HG02943 (cell line): ENCODE results near the gene LUZP1.
"Not testable (repeated sequence)": the region's sequence is repeated elsewhere in the genome, so short reads cannot be mapped to it uniquely, and the experiment has no call there.

Experiments used
- ATAC-seq: cut with Tn5 transposase; IDR thresholded peaks from one replicate; pipeline ENCODE4 v1.9.1; 2021; ENCODE audit warnings: mild to moderate bottlenecking, low read depth, moderate library complexity; ENCODE audit not compliant: unreplicated experiment

LUZP1 gene

DNA sequence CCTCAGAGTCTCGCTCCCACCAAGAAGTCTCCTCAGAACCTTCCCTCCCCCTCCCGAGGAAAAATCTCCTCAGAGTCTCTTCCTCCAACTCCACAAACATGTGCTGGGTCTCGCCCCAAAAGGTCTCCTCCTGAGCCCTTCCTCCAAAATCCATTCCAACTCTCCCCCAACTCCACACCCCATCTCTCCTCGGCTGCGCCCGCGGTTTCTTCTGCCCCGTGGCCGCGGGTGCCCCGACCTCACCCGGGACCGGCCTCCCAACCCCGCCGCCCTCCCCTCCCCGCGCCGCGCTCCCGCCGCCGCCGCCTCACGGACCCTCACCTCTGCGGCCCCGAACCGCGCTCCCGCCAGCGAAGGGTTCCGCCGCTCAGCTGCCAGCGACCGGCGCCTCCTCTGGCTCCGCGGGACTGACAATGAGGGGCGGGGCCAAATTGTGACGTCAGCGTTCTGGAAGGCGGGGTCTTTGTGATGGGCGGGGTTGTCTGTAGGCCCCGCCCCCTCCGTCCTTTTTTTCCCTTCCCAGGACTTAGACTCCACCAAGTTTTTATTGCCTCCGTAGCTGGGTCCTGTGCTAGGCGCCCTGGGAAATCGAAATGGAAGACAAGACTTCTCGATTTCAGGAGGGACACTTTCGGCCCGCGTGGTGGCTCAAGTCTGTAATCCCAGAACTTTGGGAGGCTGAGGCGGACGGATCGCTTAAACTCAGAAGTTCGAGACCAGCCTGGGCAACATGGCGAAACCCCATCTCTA lies at the start of gene LUZP1:
TSS of gene LUZP1 (minus strand) at position 412 of the 750 bp plus-strand sequence.
- no peak for ATAC-seq

- no peak for ATAC-seq
These were observed 48.9 kb upstream of the LUZP1 start, which contains the start of gene HTR1D for GRCh38 chr1:23217421-23218115. HTR1D (minus strand) TSS chr1:23217502; CDS start chr1:23194219, 23,283 bp downstream.

GRCh38 chr1:23216771-23217420 lies 48.2 kb upstream of the LUZP1 start:
- ATAC-seq, result no peak

- no peak for ATAC-seq
These were observed 47.2 kb upstream of the LUZP1 start for GRCh38 chr1:23215751-23216449.

- ATAC-seq, result no peak
These were observed 46.6 kb upstream of the LUZP1 start for GRCh38 chr1:23215291-23215690.

GRCh38 chr1:23214640-23215039 lies 46.0 kb upstream of the LUZP1 start:
- ATAC-seq, result no peak

DNA sequence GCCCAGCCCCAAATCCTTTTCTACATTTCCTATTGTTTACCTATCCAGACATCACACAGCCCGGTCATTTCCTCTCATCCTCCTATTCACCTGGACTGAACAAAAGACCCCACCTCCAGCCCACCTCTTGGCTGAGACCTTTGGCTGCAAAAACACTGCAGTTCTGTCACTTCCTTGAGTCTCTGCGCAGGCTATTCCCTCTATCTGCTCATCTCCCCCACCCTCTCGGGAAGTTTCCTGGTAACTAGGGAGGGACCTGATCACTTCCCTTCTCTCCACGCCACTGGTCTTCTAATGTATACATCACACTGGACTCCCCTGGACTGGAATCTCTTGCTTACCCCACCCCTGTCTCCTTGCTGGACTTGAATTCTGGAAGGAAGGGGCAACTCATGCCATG lies 43.3 kb upstream of the LUZP1 start:
- no peak for ATAC-seq

- ATAC-seq, result no peak
These were observed 42.3 kb upstream of the LUZP1 start for GRCh38 chr1:23210963-23211362.

DNA sequence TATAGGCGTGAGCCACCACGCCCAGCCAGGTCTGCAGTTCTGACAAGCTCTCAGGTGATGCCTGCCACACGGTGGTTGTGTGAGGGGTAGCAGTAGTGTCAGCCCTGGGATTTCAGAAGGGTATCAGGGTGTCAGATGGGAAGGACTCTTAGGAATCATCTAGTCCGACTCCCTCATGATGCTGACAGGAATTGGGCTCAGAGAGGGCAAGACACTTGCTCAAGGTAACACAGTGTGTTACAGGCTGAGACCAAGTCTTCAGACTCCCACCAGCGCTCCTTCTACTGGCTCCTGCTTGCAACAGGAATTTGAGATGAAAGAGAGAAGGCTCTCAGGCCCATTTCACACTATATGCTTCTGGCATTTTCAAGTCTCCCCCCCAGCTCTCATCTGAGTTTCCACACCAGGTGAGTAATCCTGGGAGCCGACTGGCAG lies 41.7 kb upstream of the LUZP1 start:
- no peak for ATAC-seq

DNA sequence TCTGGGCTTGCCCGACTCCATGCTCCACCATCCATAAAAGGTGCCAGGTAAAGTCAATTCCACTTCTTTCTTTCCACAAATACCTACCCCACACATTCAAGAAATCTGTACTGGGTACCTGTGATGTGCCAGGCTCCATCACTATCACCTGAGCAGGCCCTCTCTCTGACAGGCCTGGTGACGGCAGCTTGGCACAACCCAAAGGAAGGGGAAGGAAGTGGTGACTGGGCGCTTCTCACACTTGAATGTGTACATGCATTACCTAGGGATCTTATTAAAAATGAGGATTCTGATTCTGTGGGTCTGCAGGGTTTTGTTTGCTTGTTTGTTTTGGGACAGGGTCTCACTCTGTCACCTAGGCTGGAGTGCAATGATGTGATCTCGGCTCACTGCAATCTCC lies 41.1 kb upstream of the LUZP1 start:
- no peak for ATAC-seq

- no peak for ATAC-seq
These were observed 39.9 kb upstream of the LUZP1 start for GRCh38 chr1:23208527-23208926.

- ATAC-seq, result not testable (repeated sequence)
These were observed 39.1 kb upstream of the LUZP1 start for GRCh38 chr1:23207733-23208132.

GRCh38 chr1:23202263-23202749 lies 33.6 kb upstream of the LUZP1 start:
- ATAC-seq, result no peak

DNA sequence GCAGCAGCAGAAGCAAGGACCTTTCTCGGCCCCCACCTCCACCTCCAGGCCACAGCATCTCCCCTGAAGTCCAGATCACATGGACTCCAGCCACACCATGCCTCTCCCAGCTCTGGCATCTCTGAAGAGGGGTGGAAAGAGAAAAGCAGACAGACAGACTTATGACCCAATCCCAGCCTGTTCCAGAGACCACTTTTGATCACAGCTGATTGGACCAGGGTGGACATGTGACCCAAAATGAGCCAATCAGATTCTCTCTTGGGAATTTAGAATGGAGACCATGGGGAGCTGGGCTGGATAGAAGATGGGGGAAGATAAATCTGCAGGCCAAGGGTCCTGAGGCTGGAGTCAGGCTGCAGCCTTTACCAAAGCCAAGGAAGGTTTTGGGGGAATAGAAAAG lies 32.2 kb upstream of the LUZP1 start:
- ATAC-seq, result no peak

DNA sequence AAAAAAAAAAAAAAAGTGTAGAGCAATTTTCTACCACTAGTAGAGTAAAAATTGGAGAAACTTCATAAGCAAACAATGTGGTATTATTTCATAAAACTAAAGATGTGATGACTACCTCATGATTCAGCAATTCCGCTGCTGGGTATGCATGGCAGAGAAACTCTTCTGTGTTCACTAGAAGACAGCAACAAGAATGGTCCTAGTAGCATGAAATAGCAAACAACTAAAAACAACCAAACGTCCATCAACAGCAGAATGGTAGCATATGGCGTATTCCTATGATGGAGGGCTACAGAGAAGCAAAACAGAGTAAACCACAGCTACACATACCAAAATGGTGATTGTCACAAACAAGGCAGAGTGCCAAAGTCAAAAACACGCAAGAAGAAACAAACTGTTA lies 29.7 kb upstream of the LUZP1 start:
- ATAC-seq, result no peak

GRCh38 chr1:23196627-23197328 lies 28.1 kb upstream of the LUZP1 start:
- ATAC-seq, result no peak

- no peak for ATAC-seq
These were observed 25.7 kb upstream of the LUZP1 start for GRCh38 chr1:23194119-23194984.

DNA sequence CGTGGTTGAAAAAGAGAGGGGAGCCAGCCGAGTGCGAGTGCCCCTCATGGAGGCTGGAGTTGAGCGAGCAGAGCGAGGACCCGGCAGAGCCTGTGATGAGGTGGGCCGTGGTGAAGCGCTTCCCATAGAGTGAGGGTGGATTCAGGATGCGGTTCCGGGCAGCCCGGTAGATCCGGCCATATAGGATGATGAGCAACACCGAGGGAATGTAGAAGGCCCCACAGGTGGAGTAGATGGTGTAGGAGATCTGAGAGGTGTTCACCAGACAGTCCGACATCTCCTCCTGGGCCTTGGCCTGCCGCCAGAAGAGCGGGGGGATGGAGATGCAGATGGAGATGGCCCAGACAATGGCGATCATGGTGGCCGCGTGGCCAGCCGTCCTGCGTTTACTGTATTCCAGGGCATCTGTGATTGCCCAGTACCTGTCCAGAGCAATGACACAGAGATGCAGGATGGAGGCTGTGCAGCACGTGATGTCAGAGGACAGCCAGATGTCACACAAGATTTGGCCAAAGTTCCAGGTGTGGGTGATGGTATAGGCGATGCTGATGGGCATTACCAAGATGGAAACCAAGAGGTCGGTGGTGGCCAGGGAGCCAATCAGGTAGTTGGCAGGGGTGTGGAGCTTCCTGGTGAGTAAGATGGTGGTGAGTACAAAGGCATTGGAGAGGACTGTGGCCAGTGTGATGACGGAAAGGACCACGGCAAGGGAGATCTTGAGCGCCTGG lies 24.9 kb upstream of the LUZP1 start:
- ATAC-seq, result no peak
